ENCODE data around the gene TBX2. TPM values are rescaled to one million over a fixed set of nuclear protein-coding genes. Genes with fewer than 3 reads are reported as not detected.
A peak's percentile ranks its signal among the peaks of the same experiment; 100 is the strongest.

The TBX2 gene
- total and polyA plus RNA-seq, 10 of the 15 experiments (the other 5 are each of a cell fraction or from before 2014, with no cell fraction given): 0.13 TPM; not detected in 9

GRCh38 chr17:61395409-61395982, 4.1 kb upstream of the TBX2 start:
- Histone ChIP-seq H3K4me1 (ENCODE audit: control insufficient read depth, insufficient read depth, low read length) (no peaks in the 10 kb centered on the region), H3K4me3 (no peak overlapping the region), H4K20me1 (ENCODE audit: control insufficient read depth, insufficient read depth) (no peaks in the 10 kb centered on the region), H3K9me3 (replicated peaks; ENCODE audit: control insufficient read depth, insufficient read depth, low read length) (no peaks in the 10 kb centered on the region; the same call in 2 of the 3 replicates), H3K79me2 (ENCODE audit: control insufficient read depth, insufficient read depth, low read length) (no peaks in the 10 kb centered on the region), H3K9ac (ENCODE audit: control insufficient read depth, insufficient read depth, low read length) (no peak overlapping the region), H3K27ac (ENCODE audit: control insufficient read depth, insufficient read depth) (no peak overlapping the region), H3K27me3 (replicated peaks in 1 of 2; ENCODE audit: control insufficient read depth in 2 of 2, insufficient read depth in 2 of 2, low read length in 1 of 2) (peaks cover 6 to 17% of the 10 kb centered on the region in 2 experiments), H2AFZ (ENCODE audit: control insufficient read depth, low read depth, low read length) (no peak overlapping the region), H3K4me2 (ENCODE audit: control insufficient read depth, insufficient read depth) (no peak overlapping the region), H3K36me3 (ENCODE audit: control insufficient read depth in 2 of 2, insufficient read depth in 2 of 2, low read length in 1 of 2) (no peaks in the 10 kb centered on the region; a peak in 1 of 4 replicates)
- TF ChIP-seq ZBTB33 (IDR thresholded peaks at IDR 0.05): no peak
- TF ChIP-seq NFXL1 (IDR thresholded peaks at IDR 0.05; ENCODE audit: borderline replicate concordance): peak; percentile 56; the same call in 1 of the 2 replicates
- no peak for TF ChIP-seq NR2F1 (conservative IDR thresholded peaks at IDR 0.05)
- ChIA-PET POLR2A (no interaction called here), CTCF (no interaction called here), SMC1A (ENCODE audit: uncharacterized antibody, unreplicated experiment) (no interaction called here), RAD21 (ENCODE audit: unreplicated experiment) (no interaction called here)
- no peak for FAIRE-seq
- in situ Hi-C loops (cut with MboI): no loop called here
- 69% methylated on average over 31 of the region's 38 CpGs for WGBS (ENCODE audit: insufficient coverage, insufficient replicate concordance, low lambda C conversion rate, missing lambda C conversion rate)
- no TSS peak for BruUV-seq (replicated peaks)
- intact Hi-C loops (cut with micrococcal nuclease; ENCODE audit: unreplicated experiment): no loop called here
- no peak for DNase-seq (ENCODE audit: low read depth, low spot score)
- ATAC-seq: no peak

- FAIRE-seq (no peak), DNase-seq (ENCODE audit: low read depth, low spot score) (no peak), ATAC-seq (no peak)
- no TSS peak for BruUV-seq (replicated peaks)
- intact Hi-C loops (cut with micrococcal nuclease; ENCODE audit: unreplicated experiment) (no loop called here), in situ Hi-C loops (cut with MboI) (no loop called here)
- Histone ChIP-seq H2AFZ (ENCODE audit: control insufficient read depth, low read depth, low read length) (no peak overlapping the region), H3K9ac (ENCODE audit: control insufficient read depth, insufficient read depth, low read length) (no peak overlapping the region), H3K27ac (ENCODE audit: control insufficient read depth, insufficient read depth) (no peak overlapping the region), H3K4me1 (ENCODE audit: control insufficient read depth, insufficient read depth, low read length) (no peaks in the 10 kb centered on the region), H3K9me3 (replicated peaks; ENCODE audit: control insufficient read depth, insufficient read depth, low read length) (no peaks in the 10 kb centered on the region; the same call in 2 of the 3 replicates), H3K27me3 (replicated peaks in 1 of 2; ENCODE audit: control insufficient read depth in 2 of 2, insufficient read depth in 2 of 2, low read length in 1 of 2) (peaks cover 8 to 21% of the 10 kb centered on the region in 2 experiments), H3K4me3 (no peak overlapping the region), H3K79me2 (ENCODE audit: control insufficient read depth, insufficient read depth, low read length) (no peaks in the 10 kb centered on the region), H4K20me1 (ENCODE audit: control insufficient read depth, insufficient read depth) (no peaks in the 10 kb centered on the region), H3K36me3 (ENCODE audit: control insufficient read depth in 2 of 2, insufficient read depth in 2 of 2, low read length in 1 of 2) (no peaks in the 10 kb centered on the region; a peak in 1 of 4 replicates), H3K4me2 (ENCODE audit: control insufficient read depth, insufficient read depth) (no peak overlapping the region)
- WGBS (ENCODE audit: insufficient coverage, insufficient replicate concordance, low lambda C conversion rate, missing lambda C conversion rate): 51% methylated on average over 49 of the region's 63 CpGs
- ChIA-PET RAD21 (ENCODE audit: unreplicated experiment) (no interaction called here), SMC1A (ENCODE audit: uncharacterized antibody, unreplicated experiment) (no interaction called here), POLR2A (no interaction called here), CTCF (interaction anchor here (0.5 kb wide), 1 partner anchor 983 kb away, joined by 3 read pairs; no protein-coding TSS in a partner anchor)
- TF ChIP-seq NKRF (conservative IDR thresholded peaks at IDR 0.05) (no peak), NFXL1 (IDR thresholded peaks at IDR 0.05; ENCODE audit: borderline replicate concordance) (peak; percentile 39; the same call in 1 of the 2 replicates), KDM1A (IDR thresholded peaks at IDR 0.05; ENCODE audit: borderline replicate concordance) (no peak)
Measured at GRCh38 chr17:61395983-61396585, 3.6 kb upstream of the TBX2 start.
